GM12891 (cell line): ENCODE data around the gene WIZ.

Experiments used
- POLR2A ChIP-seq: IDR thresholded peaks from 2 replicates; pipeline ENCODE4 v1.6.1; 2011; ENCODE audit warnings: low read depth, low read length, control low read depth
- TAF1 ChIP-seq: IDR thresholded peaks from 2 replicates; pipeline ENCODE4 v1.6.1; 2011; ENCODE audit warnings: low read depth, low read length, control low read depth

GRCh38 chr19:15404097-15404779, 45.5 kb downstream of the WIZ start:
- TF ChIP-seq TAF1 = no peak
- no peak for TF ChIP-seq POLR2A
